DMS53 treated with DMSO at 0.1 percent for 48 hours (cell line): ENCODE data around the gene ACTC1.

Source experiments
- DNase-seq: peaks from one replicate; lab custom pipeline; 2025; ENCODE audit not compliant: unreplicated experiment; lab: John Stamatoyannopoulos, UW

Gene ACTC1

DNA sequence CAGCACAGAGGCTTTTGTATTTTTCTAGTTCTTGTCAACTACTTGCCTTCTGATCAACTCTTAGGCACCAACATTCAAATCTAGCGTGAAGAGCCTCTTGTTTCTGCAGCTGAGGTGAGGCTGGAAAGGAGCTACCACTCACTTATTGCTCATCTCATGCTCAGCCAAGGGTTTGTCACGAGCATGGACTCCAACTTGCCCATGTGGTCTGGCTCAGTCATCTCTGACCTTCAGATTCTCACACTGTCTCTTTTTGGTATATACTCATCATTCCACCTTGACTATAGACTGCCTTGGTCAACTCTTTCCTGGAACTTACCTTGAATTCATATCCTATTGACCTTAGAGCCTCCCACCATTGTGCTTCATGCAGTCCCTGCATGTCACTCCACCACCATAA lies 35.4 kb downstream of the ACTC1 start:
- no peak for DNase-seq

DNA sequence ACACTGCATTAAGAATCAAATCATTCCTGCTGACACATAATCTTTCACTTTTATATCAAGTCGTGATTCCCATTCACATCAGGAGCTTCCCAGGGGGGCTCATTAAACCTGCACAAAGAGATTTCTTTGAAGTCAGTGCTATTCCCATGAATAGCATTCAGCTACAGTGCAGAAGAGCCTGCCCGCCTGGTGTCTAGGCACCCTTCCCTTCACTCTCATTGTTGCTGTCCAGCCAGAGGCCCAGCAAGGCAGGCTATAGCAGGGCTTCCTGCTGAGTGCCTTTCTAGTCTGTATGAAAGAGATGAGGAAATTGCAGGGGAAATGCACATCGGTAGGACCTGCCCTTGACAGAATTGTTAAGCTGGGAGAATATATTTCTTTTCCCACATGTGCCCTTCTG lies 36.0 kb downstream of the ACTC1 start:
- DNase-seq: no peak

DNA sequence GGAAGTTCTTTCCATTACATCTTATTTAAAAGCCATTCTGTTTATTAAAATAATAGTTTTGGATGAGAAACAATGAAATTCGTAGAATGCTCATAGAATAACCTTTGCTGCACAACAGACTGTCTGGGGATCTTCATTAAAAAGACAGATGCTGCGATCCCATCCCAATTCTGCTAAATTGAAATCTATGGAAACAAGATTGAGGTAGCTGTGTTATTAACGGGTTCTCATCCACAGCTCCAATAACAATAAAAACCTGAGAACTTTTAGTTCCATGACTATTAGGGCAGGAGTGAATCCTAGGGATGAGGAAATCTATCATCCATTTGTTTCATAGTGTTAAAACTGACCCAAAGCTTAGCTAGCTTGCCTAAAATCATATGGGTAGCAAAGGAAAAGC lies 38.1 kb downstream of the ACTC1 start:
- no peak for DNase-seq

DNA sequence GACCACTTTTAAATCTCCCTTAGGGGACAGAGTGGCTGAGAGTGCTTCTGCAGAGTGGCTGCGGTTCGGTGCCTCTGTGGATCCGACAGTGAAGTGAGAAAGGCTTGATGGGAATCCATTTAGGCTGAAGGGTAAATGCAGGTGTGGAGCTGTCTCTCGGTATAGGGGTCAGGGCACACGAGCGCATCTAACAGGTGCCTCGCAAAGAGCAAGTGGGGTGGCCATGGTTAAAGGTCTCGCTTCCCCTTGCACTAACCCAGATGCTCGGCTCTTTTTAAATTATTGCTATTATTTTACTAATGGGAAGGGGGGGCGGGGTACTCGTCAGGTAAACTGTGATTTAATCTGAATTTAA lies 40.0 kb downstream of the ACTC1 start:
- DNase-seq: no peak

DNA sequence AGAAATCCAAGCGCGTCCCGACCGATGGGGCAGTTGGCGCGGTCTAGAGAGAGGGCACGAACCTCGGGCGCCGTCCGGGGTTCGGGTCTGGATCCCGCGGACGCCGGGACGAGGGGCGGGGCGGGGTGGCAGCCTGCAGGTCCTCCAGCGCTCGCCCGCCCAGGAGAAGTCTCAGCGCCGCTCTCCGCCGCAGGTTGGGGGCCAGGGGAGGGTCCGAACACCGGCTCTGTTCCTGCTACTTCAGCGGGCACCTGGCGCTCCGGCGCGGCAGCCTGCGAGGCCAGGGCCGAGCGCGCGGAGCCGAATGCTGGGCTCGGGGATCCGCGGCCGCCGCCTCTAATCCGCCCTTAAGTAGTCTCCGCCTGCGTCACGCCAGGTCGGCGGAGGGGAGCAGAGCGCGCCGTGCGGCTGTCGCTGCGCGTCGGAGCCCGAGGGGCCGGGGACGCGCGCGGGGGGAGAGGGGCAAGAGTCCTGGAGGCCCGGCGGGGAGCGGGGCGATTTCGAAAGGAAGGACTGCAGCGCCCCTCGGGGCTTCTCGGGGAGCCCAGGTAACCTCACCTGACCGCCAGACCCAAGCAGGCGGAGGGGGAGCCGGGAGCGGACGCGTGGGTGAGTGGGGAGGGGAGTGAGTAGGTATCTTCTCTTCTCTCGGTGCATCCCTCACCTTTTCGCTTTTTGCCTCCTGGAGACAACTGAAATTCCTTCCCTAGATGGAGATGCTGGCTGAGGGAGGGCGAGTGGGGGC lies 40.5 kb downstream of the ACTC1 start, which contains the start of gene GJD2:
Gene GJD2 (minus strand): TSS at position 325 of the 745 bp plus-strand sequence. CDS start 510 bp downstream, outside the sequence.
- no peak for DNase-seq

DNA sequence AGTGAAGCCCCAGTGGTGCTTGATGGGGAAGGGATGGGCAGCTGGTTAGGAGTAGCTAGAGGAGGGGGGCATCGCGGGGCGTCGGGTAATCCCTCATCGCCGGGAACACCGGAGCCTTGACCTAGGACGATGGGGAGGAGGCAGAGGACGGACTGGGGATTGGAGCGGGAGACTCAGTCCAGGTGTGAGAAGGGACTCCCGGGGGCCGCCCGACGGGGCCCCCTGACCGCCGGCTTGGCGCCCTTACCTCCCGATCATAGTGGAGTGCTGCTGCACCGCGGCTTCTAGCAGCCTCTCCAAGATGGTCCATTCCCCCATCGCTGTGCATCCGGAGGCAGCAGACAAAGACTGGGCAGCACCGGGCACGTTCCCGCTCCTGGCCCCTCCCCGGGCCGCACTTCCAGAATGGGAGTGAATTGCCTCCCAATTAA lies 41.2 kb downstream of the ACTC1 start:
- no peak for DNase-seq

DNA sequence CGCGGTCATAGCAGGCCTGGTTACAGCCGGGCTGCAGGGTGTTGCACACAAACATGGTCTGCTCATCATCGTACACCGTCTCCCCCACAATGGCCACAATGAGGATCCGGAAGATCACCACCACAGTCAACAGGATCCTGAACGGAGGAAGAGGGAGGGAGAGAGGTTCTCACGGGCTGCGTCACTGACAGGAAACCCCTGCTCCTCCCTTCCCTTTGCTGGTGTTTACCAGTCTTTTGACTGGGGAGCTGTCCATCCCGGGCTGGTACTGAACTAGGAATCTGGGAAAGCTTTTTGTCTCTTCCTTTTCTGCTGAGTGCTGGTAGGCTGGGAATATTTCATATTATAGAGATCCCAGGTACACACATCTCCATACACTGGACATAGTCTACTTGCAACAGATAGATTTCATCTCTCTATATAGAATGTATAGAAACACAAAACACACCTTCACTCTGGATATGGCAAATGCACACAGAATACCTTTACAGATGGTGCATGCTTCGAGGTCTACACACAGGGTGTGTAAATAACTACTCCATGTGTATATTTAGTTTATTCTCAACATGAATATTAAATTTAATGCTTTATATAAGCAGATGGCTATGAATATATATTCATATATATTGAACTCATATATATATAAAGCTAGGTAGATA lies 42.0 kb downstream of the ACTC1 start:
- DNase-seq: no peak

DNA sequence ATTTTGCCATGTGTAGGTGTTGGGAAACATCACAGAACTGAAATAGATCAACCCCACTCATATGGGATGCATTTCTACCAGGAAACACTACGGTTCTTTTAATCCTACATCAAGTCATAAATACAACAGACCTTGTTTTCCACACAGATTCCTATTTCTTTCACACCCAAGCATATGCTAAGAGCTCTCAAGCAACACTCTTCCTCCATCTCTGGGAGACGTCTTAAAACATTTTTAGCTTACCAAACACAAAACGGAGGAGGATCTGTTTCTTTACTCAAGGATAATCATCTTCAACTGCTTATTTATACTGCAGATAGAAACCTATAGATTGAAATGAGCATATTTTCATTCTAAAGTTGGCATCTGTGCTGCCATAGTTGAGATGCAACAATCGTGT lies 45.7 kb downstream of the ACTC1 start:
- no peak for DNase-seq
